Measurements from ENCODE around the gene MERTK.

Gene MERTK

DNA sequence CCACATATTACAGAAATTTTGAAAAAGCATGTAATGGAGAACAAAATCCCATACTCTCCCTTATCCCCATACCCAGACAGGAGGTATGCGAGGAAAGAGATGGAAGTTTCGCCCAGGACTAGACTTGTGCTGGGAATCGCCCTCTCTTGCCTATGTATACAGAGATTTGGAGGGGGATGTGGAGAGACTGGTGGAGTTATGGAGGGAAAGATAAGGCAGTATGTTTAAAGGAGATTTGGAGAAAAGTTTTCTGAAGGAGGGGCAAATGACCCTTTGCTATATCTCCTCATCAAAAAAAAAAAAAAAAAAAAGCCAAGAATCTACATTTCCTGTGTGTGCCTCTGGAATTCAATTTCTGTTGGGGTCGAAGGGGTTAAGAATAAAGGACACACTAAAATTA lies 75.3 kb downstream of the MERTK start:
- TF ChIP-seq CTCF (IDR thresholded peaks at IDR 0.05; ENCODE audit: borderline replicate concordance, insufficient read depth, low read depth, low read length), result no peak
- H3K4me3 ChIP-seq (ENCODE audit: low read depth, low read length), result no peak overlapping the region

- no peak for TF ChIP-seq CTCF (IDR thresholded peaks at IDR 0.05; ENCODE audit: borderline replicate concordance, insufficient read depth, low read depth, low read length)
- H3K4me3 ChIP-seq (ENCODE audit: low read depth, low read length), result no peak overlapping the region
These were observed 76.7 kb downstream of the MERTK start for GRCh38 chr2:111975053-111975552.

DNA sequence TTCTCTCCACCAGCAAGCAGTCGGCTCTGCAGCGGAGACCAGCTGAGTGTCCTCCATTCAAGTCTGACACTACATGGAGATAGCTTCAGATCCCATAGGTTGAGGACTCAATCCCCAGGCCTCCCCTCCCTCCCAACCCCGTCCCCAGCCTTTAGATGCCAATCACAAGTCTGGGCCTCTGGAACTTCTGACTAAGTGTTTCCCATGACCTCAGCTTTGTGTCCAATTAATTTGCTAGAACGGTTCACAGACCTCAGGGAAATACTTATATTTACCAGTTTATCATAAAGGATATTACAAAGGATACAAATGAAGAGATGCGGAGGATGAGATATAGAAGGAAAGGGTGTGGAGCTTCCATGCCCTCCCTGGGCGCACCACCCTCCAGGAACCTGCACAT lies 77.4 kb downstream of the MERTK start:
- no peak for TF ChIP-seq CTCF (IDR thresholded peaks at IDR 0.05; ENCODE audit: borderline replicate concordance, insufficient read depth, low read depth, low read length)

DNA sequence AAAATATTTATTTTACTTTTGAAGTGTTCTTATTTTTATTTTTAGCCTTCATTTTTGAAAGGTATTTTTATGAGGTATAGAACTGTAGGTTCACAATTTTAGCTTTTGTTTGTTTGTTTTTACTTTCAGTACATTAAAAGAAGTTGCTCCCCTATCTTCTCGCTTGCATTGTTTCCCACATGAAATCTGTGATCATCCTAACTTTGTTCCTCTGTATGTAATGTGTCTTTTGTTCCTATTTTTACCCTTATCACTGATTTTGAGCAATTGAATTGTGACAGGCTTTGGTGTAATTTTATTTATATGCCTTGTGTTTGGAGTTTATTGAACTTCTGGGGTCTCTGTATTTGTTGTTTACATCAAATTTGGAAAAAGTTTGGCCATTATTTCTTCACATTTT lies 78.8 kb downstream of the MERTK start:
- H3K4me3 ChIP-seq (ENCODE audit: low read depth, low read length), result no peak overlapping the region
- TF ChIP-seq CTCF (IDR thresholded peaks at IDR 0.05; ENCODE audit: borderline replicate concordance, insufficient read depth, low read depth, low read length), result no peak

More for the DNA sequence above, 77.4 kb downstream of the MERTK start:
- no peak overlapping the region for H3K4me3 ChIP-seq (ENCODE audit: low read depth, low read length)

DNA sequence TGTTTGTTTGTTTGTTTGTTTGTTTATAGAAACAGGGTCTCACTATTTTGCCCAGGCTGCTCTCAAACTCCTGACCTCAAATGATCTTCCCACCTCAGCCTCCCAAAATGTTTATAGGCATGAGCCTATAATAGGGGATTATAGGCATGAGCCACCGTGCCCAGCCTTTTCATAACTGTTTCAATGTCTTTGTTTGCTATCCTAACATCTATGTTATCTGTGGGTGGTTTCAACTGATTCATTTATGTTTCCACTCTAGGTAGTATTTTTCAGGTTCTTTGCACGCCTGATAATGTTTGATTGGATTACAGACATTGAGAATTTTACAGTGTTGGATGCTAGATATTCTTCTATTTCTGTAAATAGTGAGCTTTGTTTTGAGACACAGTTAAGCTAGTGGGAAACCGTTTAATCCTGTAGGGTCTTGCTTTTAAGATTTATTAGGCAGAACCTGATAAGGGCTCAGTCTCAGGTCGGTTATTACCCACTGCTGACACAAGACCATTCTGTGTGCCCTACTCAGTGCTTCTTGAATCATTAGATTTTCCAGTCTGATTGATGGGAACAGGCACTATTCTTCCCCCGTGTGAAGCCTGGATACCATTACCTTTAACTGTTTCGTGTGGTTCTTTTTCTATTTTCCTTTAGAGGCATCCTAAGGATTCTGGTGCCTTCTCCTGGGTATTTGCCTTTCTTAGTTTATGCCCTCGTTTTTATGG lies 80.2 kb downstream of the MERTK start:
- no peak for TF ChIP-seq CTCF (IDR thresholded peaks at IDR 0.05; ENCODE audit: borderline replicate concordance, insufficient read depth, low read depth, low read length)

GRCh38 chr2:111981666-111982065 lies 83.3 kb downstream of the MERTK start:
- no peak overlapping the region for H3K4me3 ChIP-seq (ENCODE audit: low read depth, low read length)
- TF ChIP-seq CTCF (IDR thresholded peaks at IDR 0.05; ENCODE audit: borderline replicate concordance, insufficient read depth, low read depth, low read length), result no peak

More for the DNA sequence above, 80.2 kb downstream of the MERTK start:
- H3K4me3 ChIP-seq (ENCODE audit: low read depth, low read length), result no peak overlapping the region

GRCh38 chr2:111982822-111983221 lies 84.4 kb downstream of the MERTK start:
- no peak overlapping the region for H3K4me3 ChIP-seq (ENCODE audit: low read depth, low read length)
- TF ChIP-seq CTCF (IDR thresholded peaks at IDR 0.05; ENCODE audit: borderline replicate concordance, insufficient read depth, low read depth, low read length), result no peak

All from GM12875 (cell line).